ENCODE results near the gene RNF168. TPM values are rescaled to one million over a fixed set of nuclear protein-coding genes. Genes with fewer than 3 reads are reported as not detected.
"Not testable (repeated sequence)": the region's sequence is repeated elsewhere in the genome, so short reads cannot be mapped to it uniquely, and the experiment has no call there.

Gene RNF168
- total RNA-seq, 1 experiment from 2014 or later, result 27.0 TPM

DNA sequence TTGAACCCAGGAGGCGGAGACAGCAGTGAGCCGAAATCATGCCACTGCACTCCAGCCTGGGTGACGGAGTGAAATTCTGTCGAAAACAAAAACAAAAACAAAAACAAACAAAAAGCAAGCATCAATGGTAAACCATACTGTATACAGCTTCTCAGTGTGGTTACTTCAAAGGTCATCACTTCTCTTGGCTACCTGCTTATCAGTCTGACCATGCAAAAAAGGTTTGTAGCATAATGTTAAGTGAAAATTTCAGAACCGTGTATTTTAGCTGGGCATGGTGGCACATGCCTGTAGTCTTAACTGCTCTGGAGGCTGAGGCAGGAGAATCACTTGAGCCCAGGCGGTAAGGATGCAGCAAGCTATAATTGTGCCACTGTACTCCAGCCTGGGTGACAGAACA lies 75.5 kb downstream of the RNF168 start:
- ChIA-PET POLR2A (no interaction called here), CTCF (interaction anchor here (0.7 kb wide), 1 partner anchor 71 kb away, joined by 4 read pairs; no protein-coding TSS in a partner anchor)
- no peak overlapping the region for H3K4me3 Mint-ChIP-seq (ENCODE audit: unreplicated experiment)
- DNase-seq (ENCODE audit: unreplicated experiment), result no peak
- no peak overlapping the region for H3K27ac Mint-ChIP-seq (ENCODE audit: low read depth, unreplicated experiment)
- intact Hi-C loops (cut with micrococcal nuclease), result no loop called here
- H3K27me3 Mint-ChIP-seq (ENCODE audit: insufficient read depth, unreplicated experiment), result no peaks in the 10 kb centered on the region
- no TSS peak for BruUV-seq (replicated peaks)
- peaks cover 18% of the 10 kb centered on the region for H3K4me1 Mint-ChIP-seq (ENCODE audit: insufficient read depth, unreplicated experiment)
- H3K36me3 Mint-ChIP-seq (ENCODE audit: insufficient read depth, unreplicated experiment), result peaks cover 32% of the 10 kb centered on the region
- H3K9me3 Mint-ChIP-seq (ENCODE audit: unreplicated experiment), result no peaks in the 10 kb centered on the region
- TF ChIP-seq, protein P1, sequence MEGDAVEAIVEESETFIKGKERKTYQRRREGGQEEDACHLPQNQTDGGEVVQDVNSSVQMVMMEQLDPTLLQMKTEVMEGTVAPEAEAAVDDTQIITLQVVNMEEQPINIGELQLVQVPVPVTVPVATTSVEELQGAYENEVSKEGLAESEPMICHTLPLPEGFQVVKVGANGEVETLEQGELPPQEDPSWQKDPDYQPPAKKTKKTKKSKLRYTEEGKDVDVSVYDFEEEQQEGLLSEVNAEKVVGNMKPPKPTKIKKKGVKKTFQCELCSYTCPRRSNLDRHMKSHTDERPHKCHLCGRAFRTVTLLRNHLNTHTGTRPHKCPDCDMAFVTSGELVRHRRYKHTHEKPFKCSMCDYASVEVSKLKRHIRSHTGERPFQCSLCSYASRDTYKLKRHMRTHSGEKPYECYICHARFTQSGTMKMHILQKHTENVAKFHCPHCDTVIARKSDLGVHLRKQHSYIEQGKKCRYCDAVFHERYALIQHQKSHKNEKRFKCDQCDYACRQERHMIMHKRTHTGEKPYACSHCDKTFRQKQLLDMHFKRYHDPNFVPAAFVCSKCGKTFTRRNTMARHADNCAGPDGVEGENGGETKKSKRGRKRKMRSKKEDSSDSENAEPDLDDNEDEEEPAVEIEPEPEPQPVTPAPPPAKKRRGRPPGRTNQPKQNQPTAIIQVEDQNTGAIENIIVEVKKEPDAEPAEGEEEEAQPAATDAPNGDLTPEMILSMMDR (IDR thresholded peaks at IDR 0.05; ENCODE audit: unreplicated experiment), result no peak

DNA sequence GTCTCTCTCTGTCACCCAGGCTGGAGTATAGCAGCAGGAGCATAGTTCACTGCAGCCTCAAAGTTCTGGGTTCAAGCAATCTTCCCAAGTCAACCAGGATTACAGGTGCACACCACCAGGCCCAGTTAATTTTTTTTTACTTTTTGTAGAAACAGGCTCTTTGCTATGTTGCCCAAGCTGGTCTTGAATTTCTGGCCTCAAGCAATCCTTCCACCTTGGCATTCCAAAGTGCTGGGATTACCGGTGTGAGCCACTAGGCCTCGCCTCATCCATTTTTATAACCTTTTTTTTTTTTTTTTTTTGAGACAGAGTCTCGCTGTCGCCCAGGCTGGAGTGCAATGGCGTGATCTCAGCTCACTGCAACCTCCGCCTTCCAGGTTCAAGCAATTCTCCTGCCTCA lies 79.1 kb downstream of the RNF168 start:
- POLR2A ChIA-PET, result not testable (repeated sequence)

DNA sequence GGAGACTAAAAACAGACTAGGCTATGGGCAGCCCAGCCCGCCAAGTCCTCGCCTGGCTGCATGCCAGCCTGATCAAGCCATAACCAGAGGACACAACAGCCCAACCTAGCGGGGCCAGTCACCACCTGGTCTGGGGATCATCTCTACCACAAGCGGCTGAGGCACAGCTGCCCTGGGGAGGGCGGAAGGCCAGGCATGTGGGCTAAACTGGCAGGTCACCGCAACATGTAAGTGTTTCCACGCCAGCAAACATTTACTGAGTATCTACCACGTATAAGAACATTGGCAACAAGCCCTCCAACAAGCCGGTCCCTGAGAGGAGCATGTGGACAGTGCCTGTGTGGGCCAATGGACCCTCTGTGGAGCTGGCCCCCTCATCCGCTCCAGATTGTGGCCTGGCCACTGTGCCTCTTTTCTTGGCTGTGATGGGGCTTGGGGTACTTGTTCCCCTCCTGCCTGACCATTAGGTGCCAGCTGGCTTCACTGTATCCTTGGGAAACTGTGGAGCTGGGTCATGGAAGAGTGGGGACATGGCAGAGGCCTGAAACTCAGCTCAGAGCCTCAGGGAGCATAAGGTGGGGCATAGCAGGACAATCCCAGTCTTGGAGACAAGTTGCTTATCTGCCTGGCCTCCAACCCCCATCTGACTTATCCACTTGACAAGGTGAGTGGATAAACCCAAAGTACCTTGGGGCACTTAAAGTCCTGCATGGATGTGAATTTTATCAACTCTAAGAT lies 80.4 kb downstream of the RNF168 start:
- ChIA-PET POLR2A (interaction anchor here (2.2 kb wide), 1 partner anchor 8 kb away, joined by 6 read pairs; no protein-coding TSS in a partner anchor), CTCF (interaction anchor here (0.6 kb wide), 2 partner anchors 19 to 87 kb away, joined by 3 read pairs; no protein-coding TSS in a partner anchor)
- TF ChIP-seq, protein P1 (IDR thresholded peaks at IDR 0.05; ENCODE audit: unreplicated experiment), result no peak
- Mint-ChIP-seq H3K9me3 (ENCODE audit: unreplicated experiment) (no peaks in the 10 kb centered on the region), H3K36me3 (ENCODE audit: insufficient read depth, unreplicated experiment) (peaks cover 19% of the 10 kb centered on the region), H3K4me1 (ENCODE audit: insufficient read depth, unreplicated experiment) (peaks cover 23% of the 10 kb centered on the region), H3K27me3 (ENCODE audit: insufficient read depth, unreplicated experiment) (no peaks in the 10 kb centered on the region), H3K4me3 (ENCODE audit: unreplicated experiment) (no peak overlapping the region), H3K27ac (ENCODE audit: low read depth, unreplicated experiment) (no peak overlapping the region)
- intact Hi-C loops (cut with micrococcal nuclease), result no loop called here
- no peak for DNase-seq (ENCODE audit: unreplicated experiment)
- no TSS peak for BruUV-seq (replicated peaks)

More for the DNA sequence above, 79.1 kb downstream of the RNF168 start:
- intact Hi-C loops (cut with micrococcal nuclease); H3K27me3 Mint-ChIP-seq (ENCODE audit: insufficient read depth, unreplicated experiment); BruUV-seq (replicated peaks); CTCF ChIA-PET; H3K4me3 Mint-ChIP-seq (ENCODE audit: unreplicated experiment); DNase-seq (ENCODE audit: unreplicated experiment); H3K9me3 Mint-ChIP-seq (ENCODE audit: unreplicated experiment): not testable (repeated sequence)
- Mint-ChIP-seq H3K4me1 (ENCODE audit: insufficient read depth, unreplicated experiment) (peaks cover 18% of the 10 kb centered on the region), H3K27ac (ENCODE audit: low read depth, unreplicated experiment) (peak overlapping the region; percentile 26), H3K36me3 (ENCODE audit: insufficient read depth, unreplicated experiment) (peaks cover 27% of the 10 kb centered on the region)

DNA sequence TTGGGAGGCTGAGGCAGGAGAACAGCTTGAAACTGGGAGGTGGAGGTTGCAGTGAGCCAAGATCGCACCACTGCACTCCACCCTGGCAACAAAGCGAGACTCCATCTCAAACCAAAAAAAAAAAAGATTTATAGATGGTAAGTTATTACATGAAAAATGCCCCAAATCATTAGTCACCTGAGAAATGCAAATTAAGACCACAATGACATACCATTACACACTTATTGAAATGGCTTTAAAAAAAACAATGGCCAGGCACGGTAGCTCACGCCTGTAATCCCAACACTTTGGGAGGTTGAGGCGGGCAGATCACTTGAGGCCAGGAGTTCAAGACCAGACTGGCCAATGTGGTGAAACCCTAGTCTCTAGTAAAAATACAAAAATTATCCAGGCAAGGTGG lies 81.9 kb downstream of the RNF168 start:
- POLR2A ChIA-PET, result interaction anchor here (0.6 to 2.2 kb wide), 7 partner anchors 10 to 85 kb away, joined by 3 to 7 read pairs (median 4); no protein-coding TSS in a partner anchor
- peaks cover 28% of the 10 kb centered on the region for H3K4me1 Mint-ChIP-seq (ENCODE audit: insufficient read depth, unreplicated experiment)
- CTCF ChIA-PET; H3K27me3 Mint-ChIP-seq (ENCODE audit: insufficient read depth, unreplicated experiment); H3K27ac Mint-ChIP-seq (ENCODE audit: low read depth, unreplicated experiment); H3K4me3 Mint-ChIP-seq (ENCODE audit: unreplicated experiment); H3K9me3 Mint-ChIP-seq (ENCODE audit: unreplicated experiment); H3K36me3 Mint-ChIP-seq (ENCODE audit: insufficient read depth, unreplicated experiment); intact Hi-C loops (cut with micrococcal nuclease); BruUV-seq (replicated peaks); DNase-seq (ENCODE audit: unreplicated experiment): not testable (repeated sequence)

DNA sequence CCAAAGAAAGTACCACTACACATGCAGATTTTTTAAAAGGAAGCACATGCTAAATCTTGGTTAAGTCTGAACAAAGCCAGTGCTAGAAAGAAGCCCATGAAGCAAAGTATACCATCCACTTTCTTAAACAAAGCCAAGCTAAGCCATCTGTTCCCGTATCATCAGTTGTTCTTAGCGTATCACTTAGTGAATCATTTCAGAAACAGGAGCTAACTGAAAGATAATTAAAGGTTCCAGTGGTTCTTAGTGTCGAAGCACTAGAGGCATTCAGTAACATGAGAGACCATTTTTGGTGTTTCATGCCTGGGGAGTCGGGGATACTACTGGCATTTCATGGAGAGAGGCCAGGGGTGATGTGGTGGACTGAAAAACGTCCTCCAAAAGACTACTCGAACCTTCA lies 84.2 kb downstream of the RNF168 start:
- CTCF ChIA-PET, result interaction anchor here (0.5 to 0.8 kb wide), 2 partner anchors 106 to 115 kb away, joined by 4 read pairs; no protein-coding TSS in a partner anchor
- intact Hi-C loops (cut with micrococcal nuclease), result no loop called here
- Mint-ChIP-seq H3K36me3 (ENCODE audit: insufficient read depth, unreplicated experiment) (peaks cover 5% of the 10 kb centered on the region), H3K27me3 (ENCODE audit: insufficient read depth, unreplicated experiment) (no peaks in the 10 kb centered on the region), H3K4me3 (ENCODE audit: unreplicated experiment) (no peak overlapping the region), H3K4me1 (ENCODE audit: insufficient read depth, unreplicated experiment) (peaks cover 20% of the 10 kb centered on the region), H3K9me3 (ENCODE audit: unreplicated experiment) (no peaks in the 10 kb centered on the region), H3K27ac (ENCODE audit: low read depth, unreplicated experiment) (no peak overlapping the region)
- POLR2A ChIA-PET, result no interaction called here
- BruUV-seq (replicated peaks), result no TSS peak
- TF ChIP-seq, protein P1 (IDR thresholded peaks at IDR 0.05; ENCODE audit: unreplicated experiment), result no peak
- no peak for DNase-seq (ENCODE audit: unreplicated experiment)
